BE2C (cell line): ENCODE data around the gene SOX9.
"Not testable (repeated sequence)": the region's sequence is repeated elsewhere in the genome, so short reads cannot be mapped to it uniquely, and the experiment has no call there.

Experiments used
- DNase-seq: peaks from one replicate; pipeline ENCODE4 v3.0.0-alpha.2; 2020
- H3K27me3 ChIP-seq: fragments of 250-450 bp; sonication (Bioruptor Pico); 2 replicates; pipeline ENCODE4 v1.5.1; 2020; ENCODE audit warnings: mild to moderate bottlenecking
- H3K36me3 ChIP-seq: fragments of 250-450 bp; sonication (Bioruptor Pico); 2 replicates; pipeline ENCODE4 v1.5.1; 2020; ENCODE audit warnings: mild to moderate bottlenecking
- H3K4me1 ChIP-seq: fragments of 250-450 bp; sonication (Bioruptor Pico); 2 replicates; pipeline ENCODE4 v1.5.1; 2020
- H3K4me3 ChIP-seq: 2 replicates; pipeline ENCODE4 v1.5.1; 2011; ENCODE audit warnings: low read depth, low read length
- H3K9me3 ChIP-seq: fragments of 250-450 bp; sonication (Bioruptor Pico); 2 replicates; pipeline ENCODE4 v1.5.1; 2020
- CTCF ChIP-seq: IDR thresholded peaks from 2 replicates; pipeline ENCODE4 v1.5.1; 2012; ENCODE audit warnings: mild to moderate bottlenecking, low read depth, low read length

The SOX9 gene

GRCh38 chr17:72134608-72135394 is 14.0 kb downstream of the SOX9 start:
- no peak for DNase-seq
- no peak for TF ChIP-seq CTCF
- H3K4me3 ChIP-seq, result no peak overlapping the region
- H3K27me3 ChIP-seq, result no peaks in the 10 kb centered on the region
- no peaks in the 10 kb centered on the region for H3K36me3 ChIP-seq
- H3K4me1 ChIP-seq, result no peaks in the 10 kb centered on the region; the same call in 1 of the 2 replicates
- no peaks in the 10 kb centered on the region for H3K9me3 ChIP-seq

- no peaks in the 10 kb centered on the region for H3K9me3 ChIP-seq
- DNase-seq, result no peak
- H3K4me3 ChIP-seq, result no peak overlapping the region
- no peaks in the 10 kb centered on the region; the same call in 1 of the 2 replicates for H3K4me1 ChIP-seq
- TF ChIP-seq CTCF, result no peak
- no peaks in the 10 kb centered on the region for H3K36me3 ChIP-seq
- no peaks in the 10 kb centered on the region for H3K27me3 ChIP-seq
These were observed 14.9 kb downstream of the SOX9 start for GRCh38 chr17:72135546-72136325.

DNA sequence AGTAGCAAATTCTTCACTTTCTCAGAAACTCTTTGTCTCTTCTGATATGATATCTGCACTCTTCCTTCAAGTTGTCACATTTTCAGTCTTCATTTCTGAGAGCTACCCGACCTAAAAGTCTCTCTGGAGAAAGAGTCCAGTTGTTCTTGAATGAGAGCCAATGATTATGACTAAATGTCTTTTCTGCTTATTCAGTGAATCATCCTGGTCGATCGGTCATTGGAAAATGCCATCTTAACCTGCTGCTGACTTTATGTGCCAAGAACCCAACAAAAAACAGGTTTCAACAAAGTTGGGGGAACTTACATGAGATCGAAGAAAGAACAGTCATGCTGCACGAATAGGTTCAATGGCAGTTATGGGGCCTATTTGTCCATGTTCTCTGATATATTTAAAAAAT is 15.9 kb downstream of the SOX9 start:
- Histone ChIP-seq H3K4me3 (no peak overlapping the region), H3K27me3 (no peaks in the 10 kb centered on the region), H3K4me1 (no peaks in the 10 kb centered on the region; the same call in 1 of the 2 replicates), H3K36me3 (no peaks in the 10 kb centered on the region), H3K9me3 (no peaks in the 10 kb centered on the region)
- no peak for DNase-seq
- TF ChIP-seq CTCF, result no peak

- Histone ChIP-seq H3K4me1 (no peaks in the 10 kb centered on the region; the same call in 1 of the 2 replicates), H3K27me3 (no peaks in the 10 kb centered on the region), H3K36me3 (no peaks in the 10 kb centered on the region), H3K9me3 (no peaks in the 10 kb centered on the region), H3K4me3 (no peak overlapping the region)
- no peak for DNase-seq
- no peak for TF ChIP-seq CTCF
These were observed 16.3 kb downstream of the SOX9 start for GRCh38 chr17:72137161-72137560.

DNA sequence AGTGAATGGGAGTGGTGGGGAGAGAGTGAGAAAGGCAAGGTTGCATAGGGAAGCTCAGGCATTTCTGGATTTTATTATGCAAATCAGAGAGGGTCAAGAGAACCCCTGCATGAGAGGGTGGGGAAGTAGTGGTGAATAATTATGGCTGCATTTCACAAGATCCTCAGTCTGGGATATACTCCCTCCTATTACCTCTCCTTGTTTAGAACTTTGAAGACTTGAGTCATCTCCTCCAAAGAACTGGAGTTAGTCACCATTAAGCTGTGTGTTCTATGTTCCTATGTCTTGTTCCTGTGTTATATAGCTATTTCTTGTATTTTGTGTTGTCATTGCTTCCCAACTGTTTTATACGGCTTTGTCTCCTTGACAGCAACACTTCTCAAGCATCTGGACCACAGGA is 18.4 kb downstream of the SOX9 start:
- TF ChIP-seq CTCF, result no peak
- Histone ChIP-seq H3K4me3 (no peak overlapping the region), H3K9me3 (no peaks in the 10 kb centered on the region), H3K4me1 (no peaks in the 10 kb centered on the region; the same call in 1 of the 2 replicates), H3K27me3 (no peaks in the 10 kb centered on the region), H3K36me3 (no peaks in the 10 kb centered on the region)
- no peak for DNase-seq

DNA sequence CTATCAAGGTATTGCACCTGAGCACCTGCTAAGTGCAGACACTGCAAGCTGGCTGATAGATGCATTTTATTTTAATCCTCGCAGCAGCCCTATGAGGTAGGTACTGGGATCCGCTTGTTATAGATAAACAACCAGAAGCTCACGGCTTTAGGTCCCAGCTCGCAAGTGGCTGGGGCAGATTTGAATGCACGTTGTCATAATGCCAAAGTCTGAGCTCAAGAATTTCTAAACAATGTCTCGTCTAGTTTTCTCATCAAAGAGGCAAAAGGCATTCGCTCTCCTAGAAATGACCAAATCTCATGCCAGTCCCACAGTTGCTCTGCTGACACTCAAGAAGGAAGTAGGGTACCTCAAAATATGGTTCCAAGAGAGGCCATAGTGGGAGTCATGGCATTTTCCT is 20.5 kb downstream of the SOX9 start:
- no peak overlapping the region for H3K4me3 ChIP-seq
- H3K36me3 ChIP-seq, result no peaks in the 10 kb centered on the region
- TF ChIP-seq CTCF, result no peak
- no peaks in the 10 kb centered on the region; the same call in 1 of the 2 replicates for H3K4me1 ChIP-seq
- H3K9me3 ChIP-seq, result no peaks in the 10 kb centered on the region
- no peaks in the 10 kb centered on the region for H3K27me3 ChIP-seq
- DNase-seq, result no peak

DNA sequence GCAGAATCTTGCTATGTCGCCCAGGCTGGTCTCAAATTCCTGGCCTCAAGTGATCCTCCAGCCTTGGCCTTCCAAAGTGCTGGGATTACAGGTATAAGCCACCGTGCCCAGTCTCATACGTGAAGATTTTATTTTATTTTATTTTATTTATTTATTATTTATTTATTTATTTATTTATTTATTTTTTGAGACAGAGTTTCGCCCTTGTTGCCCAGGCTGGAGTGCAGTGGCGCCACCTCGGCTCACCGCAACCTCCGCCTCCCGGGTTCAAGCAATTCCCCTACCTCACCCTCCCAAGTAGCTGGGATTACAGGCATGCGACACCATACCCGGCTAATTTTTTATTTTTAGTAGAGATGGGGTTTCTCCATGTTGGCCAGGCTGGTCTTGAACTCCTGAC is 21.3 kb downstream of the SOX9 start:
- H3K36me3 ChIP-seq, H3K4me1 ChIP-seq, H3K4me3 ChIP-seq, H3K27me3 ChIP-seq, DNase-seq, H3K9me3 ChIP-seq: not testable (repeated sequence)
